Parathyroid adenoma (tissue), 2 donors: ENCODE data around the gene ATXN7.

Experiments
- H2AFZ ChIP-seq: fragments of 300-600 bp; sonication (generic); one replicate; pipeline ENCODE4 v1.7.0; 2017; ENCODE audit warnings: antibody characterized with exemption, mild to moderate bottlenecking
- H3K27ac ChIP-seq: fragments of 300-600 bp; sonication (generic); one replicate; pipeline ENCODE4 v1.7.0; 2017
- H3K27me3 ChIP-seq: fragments of 300-600 bp; sonication (generic); one replicate; pipeline ENCODE4 v1.7.0; 2017; ENCODE audit warnings: low read length; ENCODE audit not compliant: control insufficient read depth, insufficient read depth
- H3K36me3 ChIP-seq: fragments of 300-600 bp; sonication (generic); one replicate; pipeline ENCODE4 v1.7.0; 2017; ENCODE audit warnings: low read length; ENCODE audit not compliant: control insufficient read depth, insufficient read depth
- H3K4me1 ChIP-seq: fragments of 300-600 bp; sonication (generic); one replicate; pipeline ENCODE4 v1.7.0; 2017; ENCODE audit warnings: control low read depth
- H3K4me2 ChIP-seq: fragments of 300-600 bp; sonication (generic); one replicate; pipeline ENCODE4 v1.7.0; 2017; ENCODE audit warnings: low read length
- H3K4me3 ChIP-seq: fragments of 300-600 bp; sonication (generic); one replicate; pipeline ENCODE4 v1.7.0; 2017; ENCODE audit warnings: low read depth, low read length
- H3K79me2 ChIP-seq: fragments of 300-600 bp; sonication (generic); one replicate; pipeline ENCODE4 v1.7.0; 2017; ENCODE audit warnings: control low read depth
- H3K9ac ChIP-seq: fragments of 300-600 bp; sonication (generic); one replicate; pipeline ENCODE4 v1.7.0; 2017; ENCODE audit warnings: mild to moderate bottlenecking
- H3K9me3 ChIP-seq: fragments of 300-600 bp; sonication (generic); one replicate; pipeline ENCODE4 v1.7.0; 2017; ENCODE audit warnings: low read length; ENCODE audit not compliant: control insufficient read depth
- CTCF ChIP-seq: fragments of 300-600 bp; sonication (generic); IDR thresholded peaks from one replicate; pipeline ENCODE4 v1.7.0; 2017; ENCODE audit warnings: antibody characterized with exemption, mild to moderate bottlenecking
- donor health status: primary hyperparathyroidism.

ATXN7 gene

DNA sequence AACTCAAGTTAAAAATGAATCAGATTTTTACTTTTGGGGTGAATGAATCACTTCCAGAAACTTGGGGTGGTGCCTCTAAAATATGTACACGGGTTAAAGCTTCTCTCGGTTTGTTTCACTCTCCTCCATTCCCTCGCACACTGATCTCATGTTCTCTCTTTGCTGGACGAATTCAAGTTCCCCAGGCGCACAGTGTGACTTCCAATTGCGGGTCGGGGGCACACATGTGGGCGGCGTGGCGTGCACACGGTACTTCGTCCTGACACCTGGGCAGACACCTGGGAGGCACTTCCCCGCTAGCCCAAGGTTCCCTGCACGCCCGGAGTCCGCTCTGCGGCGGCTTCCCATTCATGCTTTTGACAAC lies 47.8 kb downstream of the ATXN7 start:
- H3K4me1 ChIP-seq, result peaks cover 14% of the 10 kb centered on the region
- H3K36me3 ChIP-seq, result no peaks in the 10 kb centered on the region
- H3K27me3 ChIP-seq, result no peaks in the 10 kb centered on the region
- peak overlapping the region; percentile 68 for H3K27ac ChIP-seq
- no peak for TF ChIP-seq CTCF
- H3K4me3 ChIP-seq, result peak overlapping the region; percentile 61
- peak overlapping the region; percentile 88 for H3K4me2 ChIP-seq
- H3K79me2 ChIP-seq, result peaks cover 3% of the 10 kb centered on the region
- H3K9ac ChIP-seq, result no peak overlapping the region
- H2AFZ ChIP-seq, result peak overlapping the region; percentile 73
- H3K9me3 ChIP-seq, result no peaks in the 10 kb centered on the region

- Histone ChIP-seq H3K9ac (peak within 1 kb of the TSS; percentile 30), H3K4me3 (peak within 1 kb of the TSS; percentile 61), H3K4me2 (peak within 1 kb of the TSS; percentile 88), H3K79me2 (peaks cover 3% of the 10 kb centered on the region), H3K27me3 (no peaks in the 10 kb centered on the region), H3K9me3 (no peaks in the 10 kb centered on the region), H2AFZ (peak within 1 kb of the TSS; percentile 73), H3K36me3 (no peaks in the 10 kb centered on the region), H3K4me1 (peaks cover 14% of the 10 kb centered on the region), H3K27ac (peak within 1 kb of the TSS; percentile 68)
- no peak for TF ChIP-seq CTCF
Measured at GRCh38 chr3:63911873-63912767, 48.5 kb downstream of the ATXN7 start, which contains the start of gene SCAANT1. TSS of gene SCAANT1 (minus strand) at chr3:63912383.

DNA sequence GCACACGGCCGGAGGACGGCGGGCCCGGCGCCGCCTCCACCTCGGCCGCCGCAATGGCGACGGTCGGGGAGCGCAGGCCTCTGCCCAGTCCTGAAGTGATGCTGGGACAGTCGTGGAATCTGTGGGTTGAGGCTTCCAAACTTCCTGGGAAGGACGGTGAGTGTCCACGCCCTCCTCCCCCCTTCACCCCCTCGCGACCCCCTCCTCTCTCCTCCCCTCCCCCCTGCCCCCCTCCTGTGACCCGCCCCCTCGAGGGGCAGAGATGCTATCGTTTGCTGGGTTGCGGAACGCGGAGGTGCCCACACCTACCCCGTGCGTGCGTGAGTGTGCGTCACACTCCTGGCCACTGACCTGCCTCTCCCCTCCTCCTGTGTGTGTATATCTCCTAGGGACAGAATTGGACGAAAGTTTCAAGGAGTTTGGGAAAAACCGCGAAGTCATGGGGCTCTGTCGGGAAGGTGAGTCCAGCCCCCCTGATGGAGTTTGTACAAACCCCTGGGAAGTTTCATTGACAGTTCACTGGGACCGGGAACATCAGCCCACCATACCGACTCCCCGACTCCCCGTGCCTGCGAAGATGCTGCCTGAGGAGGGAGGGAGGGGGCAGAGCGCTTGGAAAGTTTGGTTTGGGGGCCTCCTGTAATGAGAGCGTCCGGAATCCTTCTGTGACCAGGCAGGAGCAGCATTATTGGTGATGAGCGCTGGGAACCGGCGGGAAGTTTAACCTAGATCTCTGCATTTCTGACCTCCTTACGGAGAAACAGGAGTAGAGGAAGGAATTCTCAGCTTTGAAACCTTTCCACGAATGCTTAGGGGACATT lies 49.3 kb downstream of the ATXN7 start:
- no peaks in the 10 kb centered on the region for H3K9me3 ChIP-seq
- H3K27ac ChIP-seq, result peak overlapping the region; percentile 60
- peaks cover 14% of the 10 kb centered on the region for H3K4me1 ChIP-seq
- H3K27me3 ChIP-seq, result no peaks in the 10 kb centered on the region
- H2AFZ ChIP-seq, result peak overlapping the region; percentile 53
- peaks cover 10% of the 10 kb centered on the region for H3K79me2 ChIP-seq
- H3K9ac ChIP-seq, result no peak overlapping the region
- H3K36me3 ChIP-seq, result no peaks in the 10 kb centered on the region
- H3K4me2 ChIP-seq, result peak overlapping the region; percentile 65
- TF ChIP-seq CTCF, result no peak
- peak overlapping the region; percentile 47 for H3K4me3 ChIP-seq

DNA sequence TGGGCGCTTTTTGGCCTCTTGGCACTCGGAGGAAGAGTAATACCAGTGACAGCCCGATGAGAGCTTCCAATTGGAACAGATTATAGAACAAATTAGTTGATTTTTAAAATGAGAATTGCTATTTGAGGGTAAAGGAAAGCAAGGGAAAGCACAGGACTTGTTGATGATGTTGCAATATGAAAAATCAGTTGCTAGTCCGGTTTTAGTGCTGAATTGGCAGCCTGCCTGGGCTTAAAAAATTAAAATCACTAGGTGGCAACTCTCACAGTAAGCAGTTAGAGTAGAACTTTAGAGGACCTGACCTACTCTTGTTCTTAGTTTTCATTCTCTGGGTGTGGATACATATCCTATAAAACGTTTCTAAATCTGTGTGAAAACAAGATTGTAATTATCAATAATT lies 50.6 kb downstream of the ATXN7 start:
- H3K27me3 ChIP-seq, result no peaks in the 10 kb centered on the region
- H3K27ac ChIP-seq, result no peak overlapping the region
- peak; percentile 9 for TF ChIP-seq CTCF
- H3K4me1 ChIP-seq, result peaks cover 14% of the 10 kb centered on the region
- H3K79me2 ChIP-seq, result peaks cover 16% of the 10 kb centered on the region
- H3K36me3 ChIP-seq, result no peaks in the 10 kb centered on the region
- H3K9ac ChIP-seq, result no peak overlapping the region
- peak overlapping the region; percentile 37 for H3K4me2 ChIP-seq
- H3K9me3 ChIP-seq, result no peaks in the 10 kb centered on the region
- no peak overlapping the region for H2AFZ ChIP-seq
- no peak overlapping the region for H3K4me3 ChIP-seq
